Right lobe of liver (tissue), 4 donors: Measurements from ENCODE around the gene KLF12.

Source experiments
- CTCF ChIP-seq, 4 donors: fragments of 200-600 bp in 3 of 4; fragments of 450-650 bp in 1 of 4; IDR thresholded peaks; one replicate each; pipeline versions ENCODE4 v1.5.1 to v1.8.0; 2016 to 2022; ENCODE audit warnings: antibody characterized with exemption in 4 of 4, mild to moderate bottlenecking in 2 of 4
- POLR2A ChIP-seq: fragments of 450-650 bp; IDR thresholded peaks from one replicate; pipeline ENCODE4 v1.6.1; 2017; ENCODE audit warnings: antibody characterized with exemption, mild to moderate bottlenecking
- donor health status: DM: no; HTN: no; CAD: no.
- donor health status: DM: no; HTN: no; CAD: no.
- donor health status: DM: no; HTN: yes; CAD: no.

- TF ChIP-seq CTCF (IDR thresholded peaks at IDR 0.05): no peak
- no peak for TF ChIP-seq POLR2A
Observed at GRCh38 chr13:74128156-74128767, 5.9 kb downstream of the KLF12 start.
